Sigmoid colon (tissue), 7 donors: ENCODE data around the gene KCTD11. TPM values are rescaled to one million over a fixed set of nuclear protein-coding genes. Genes with fewer than 3 reads are reported as not detected.
A peak's percentile ranks its signal among the peaks of the same experiment; 100 is the strongest.

Experiments used
- DNase-seq: peaks from one replicate; pipeline ENCODE4 v3.0.0-alpha.2; 2019
- H3K27ac ChIP-seq, 4 donors: fragments of 200-600 bp; sonication (generic); one replicate each; pipeline ENCODE4 v1.5.1; 2016 to 2019; ENCODE audit warnings: mild to moderate bottlenecking in 1 of 4
- H3K27me3 ChIP-seq, 3 donors: fragments of 200-600 bp; sonication (generic); one replicate each; pipeline ENCODE4 v1.5.1; 2019; ENCODE audit warnings: mild to moderate bottlenecking in 1 of 3
- H3K36me3 ChIP-seq, 4 donors: fragments of 200-600 bp; sonication (generic); one replicate each; pipeline ENCODE4 v1.5.1; 2016 to 2019
- H3K4me1 ChIP-seq, 4 donors: fragments of 200-600 bp; sonication (generic); one replicate each; pipeline ENCODE4 v1.5.1; 2017 to 2019
- H3K4me3 ChIP-seq, 4 donors: fragments of 200-600 bp; sonication (generic); one replicate each; pipeline ENCODE4 v1.5.1; 2017 to 2019; ENCODE audit warnings: mild to moderate bottlenecking in 2 of 4, moderate library complexity in 1 of 4
- H3K9me3 ChIP-seq, 4 donors: fragments of 200-600 bp in 3 of 4; sonication (generic) in 3 of 4; one replicate each; pipeline versions ENCODE4 v1.5.1 to v1.6.1; 2013 to 2019
- EP300 ChIP-seq, 4 donors: sonication (generic); formaldehyde crosslinking; IDR thresholded peaks; one replicate each; pipeline ENCODE4 v1.6.1; 2017; ENCODE audit warnings: antibody characterized with exemption in 4 of 4
- POLR2A ChIP-seq, 2 donors: fragments of 450-650 bp; IDR thresholded peaks; one replicate each; pipeline ENCODE4 v1.6.1; 2016; ENCODE audit warnings: antibody characterized with exemption in 2 of 2, mild to moderate bottlenecking in 2 of 2, moderate library complexity in 2 of 2
- POLR2AphosphoS5 ChIP-seq, 4 donors: sonication (generic); formaldehyde crosslinking; IDR thresholded peaks; one replicate each; pipeline ENCODE4 v1.6.1; 2017; ENCODE audit warnings: antibody characterized with exemption in 4 of 4
- WGBS, 2 donors: extraction: QIAGEN DNeasy Blood & Tissue Kit; methylation state at CpG; one replicate each; pipeline ENCODE4 v1.1.7; 2013; 5-methylcytosine and 5-hydroxymethylcytosine counted together
- intact Hi-C: fragments of 100-400 bp; cut with DNase I; formaldehyde crosslinking; loops from one replicate; pipeline ENCODE4 v1.15.1; 2023
- polyA plus RNA-seq, 3 donors: library from polyadenylated mRNA; stranded (reverse); fragments of 200-250 nt; gene quantifications; one replicate each; pipeline ENCODE4 v1.2.3, GENCODE V29; 2013
- total RNA-seq, 4 donors: library from RNA; depleted of rRNA; stranded (reverse); fragments of >200 nt; gene quantifications; one replicate each; pipeline ENCODE4 v1.1.0, GENCODE V29; 2016
- TF ChIP-seq, protein P1 (sequence below), 4 experiments: fragments of 450-650 bp in 3 of 4; fragments of 200-600 bp in 1 of 4; IDR thresholded peaks; one replicate each; pipeline ENCODE4 v1.5.1; 2016 to 2019; ENCODE audit warnings: antibody characterized with exemption in 4 of 4, mild to moderate bottlenecking in 3 of 4, moderate library complexity in 2 of 4
- donor health status: healthy with polysubstance abuse.
- donor health status: Bipolar disorder and iron deficiency.
- donor health status: healthy.

KCTD11 gene
- total RNA-seq (1 to 10 TPM; 4.4 to 6.4 (median 5.5) TPM), polyA plus RNA-seq (10 to 100 TPM in 1 of 3 donors, 1 to 10 TPM in 2; 6.2 to 11.7 (median 9.0) TPM)

DNA sequence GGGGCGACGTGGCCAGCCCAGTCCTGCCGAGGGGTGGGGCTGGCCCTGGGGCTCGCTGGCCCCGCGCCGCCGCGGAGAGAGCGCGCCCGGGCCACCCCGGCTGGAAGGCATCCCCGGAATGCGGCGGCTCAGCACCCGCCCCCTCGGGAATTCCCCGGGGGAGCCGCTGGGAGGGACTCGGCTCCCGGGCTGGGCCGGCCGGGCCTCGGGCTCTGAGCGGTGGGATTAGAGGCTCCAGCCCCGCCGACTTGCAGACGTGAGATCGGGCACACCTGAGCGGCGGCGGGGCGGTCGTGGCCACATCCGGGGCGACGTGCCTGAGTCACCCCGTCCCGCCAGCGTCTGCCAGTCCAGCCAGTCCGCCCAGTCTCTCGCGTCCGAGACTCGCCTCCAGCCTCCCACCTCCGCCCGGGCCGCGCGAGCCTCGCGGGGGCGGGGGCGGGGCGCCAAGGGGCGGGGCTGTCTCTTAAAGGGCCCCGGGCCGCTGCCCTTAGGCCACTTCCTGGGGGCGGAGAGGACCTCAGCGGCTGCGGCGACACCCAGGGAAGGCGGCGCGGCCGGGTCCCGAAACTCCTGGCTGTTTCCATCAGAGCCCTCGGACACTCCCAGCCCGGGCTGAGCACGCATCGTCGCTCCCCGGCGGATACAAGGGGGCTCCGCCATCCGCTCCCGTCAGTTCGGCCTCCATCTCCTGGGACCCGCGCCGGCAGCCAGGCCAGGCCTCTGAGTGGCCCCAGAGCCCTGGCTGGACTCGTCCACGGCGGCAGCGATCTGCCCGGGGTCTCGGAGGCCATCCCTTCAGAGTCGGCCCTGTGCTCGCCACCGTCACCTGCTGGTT lies at the start of gene KCTD11:
TSS of gene KCTD11 (plus strand) at position 498 of the 838 bp plus-strand sequence.
- no peaks in the 10 kb centered on the region for H3K36me3 ChIP-seq
- peak; percentile 95 for DNase-seq
- H3K4me1 ChIP-seq = peaks cover 0 to 66% (median 50%) of the 10 kb centered on the region in 4 donors
- TF ChIP-seq POLR2AphosphoS5 (IDR thresholded peaks at IDR 0.05) (peak in 3 of 4 donors; percentile 70 to 73 (median 72)), EP300 (IDR thresholded peaks at IDR 0.05) (peak in 1 of 4 donors; percentile 23), POLR2A (IDR thresholded peaks at IDR 0.05) (peak; percentile 36 to 53)
- TF ChIP-seq, protein P1, sequence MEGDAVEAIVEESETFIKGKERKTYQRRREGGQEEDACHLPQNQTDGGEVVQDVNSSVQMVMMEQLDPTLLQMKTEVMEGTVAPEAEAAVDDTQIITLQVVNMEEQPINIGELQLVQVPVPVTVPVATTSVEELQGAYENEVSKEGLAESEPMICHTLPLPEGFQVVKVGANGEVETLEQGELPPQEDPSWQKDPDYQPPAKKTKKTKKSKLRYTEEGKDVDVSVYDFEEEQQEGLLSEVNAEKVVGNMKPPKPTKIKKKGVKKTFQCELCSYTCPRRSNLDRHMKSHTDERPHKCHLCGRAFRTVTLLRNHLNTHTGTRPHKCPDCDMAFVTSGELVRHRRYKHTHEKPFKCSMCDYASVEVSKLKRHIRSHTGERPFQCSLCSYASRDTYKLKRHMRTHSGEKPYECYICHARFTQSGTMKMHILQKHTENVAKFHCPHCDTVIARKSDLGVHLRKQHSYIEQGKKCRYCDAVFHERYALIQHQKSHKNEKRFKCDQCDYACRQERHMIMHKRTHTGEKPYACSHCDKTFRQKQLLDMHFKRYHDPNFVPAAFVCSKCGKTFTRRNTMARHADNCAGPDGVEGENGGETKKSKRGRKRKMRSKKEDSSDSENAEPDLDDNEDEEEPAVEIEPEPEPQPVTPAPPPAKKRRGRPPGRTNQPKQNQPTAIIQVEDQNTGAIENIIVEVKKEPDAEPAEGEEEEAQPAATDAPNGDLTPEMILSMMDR (IDR thresholded peaks at IDR 0.05) = no peak
- peak within 1 kb of the TSS; percentile 93 to 100 (median 98) for H3K27ac ChIP-seq
- WGBS, 2 donors = 1 to 2% methylated on average over 91 of the region's 91 CpGs
- peak within 1 kb of the TSS; percentile 71 to 91 (median 86) for H3K4me3 ChIP-seq
- no peaks in the 10 kb centered on the region for H3K9me3 ChIP-seq
- H3K27me3 ChIP-seq = no peaks in the 10 kb centered on the region
- intact Hi-C loops = loop anchor here (1.0 to 2.0 kb wide), 3 partner anchors 71 to 237 kb away; partner anchors contain the start of genes POLR2A and SLC2A4

DNA sequence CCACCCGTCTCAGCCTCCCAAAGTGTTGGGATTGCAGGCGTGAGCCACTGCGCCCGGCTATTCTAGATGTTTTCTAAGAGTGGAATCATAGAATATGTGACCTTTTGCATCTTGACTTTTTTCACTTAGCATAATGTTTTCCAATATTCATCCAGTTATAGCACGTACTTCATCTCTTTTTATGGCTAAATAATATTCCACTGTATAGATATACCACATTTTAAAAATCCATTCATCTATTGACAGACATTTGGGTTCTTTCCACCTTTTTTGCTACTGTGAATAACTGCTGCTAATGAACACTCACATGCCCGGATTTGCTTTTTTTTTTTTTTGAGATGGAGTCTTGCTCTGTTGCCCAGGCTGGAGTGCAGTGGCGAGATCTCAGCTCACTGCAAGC lies 47.8 kb upstream of the KCTD11 start:
- Histone ChIP-seq H3K27ac (no peak overlapping the region), H3K36me3 (no peaks in the 10 kb centered on the region), H3K9me3 (no peaks in the 10 kb centered on the region), H3K4me1 (peaks cover 0 to 18% (median 9%) of the 10 kb centered on the region in 4 donors), H3K4me3 (no peak overlapping the region), H3K27me3 (no peaks in the 10 kb centered on the region)
- no peak for TF ChIP-seq POLR2AphosphoS5 (IDR thresholded peaks at IDR 0.05)
- TF ChIP-seq, protein P1 (IDR thresholded peaks at IDR 0.05) = no peak
- TF ChIP-seq EP300 (IDR thresholded peaks at IDR 0.05) = no peak
- no peak for TF ChIP-seq POLR2A (IDR thresholded peaks at IDR 0.05)
- 97% methylated on average over 7 of the region's 7 CpGs for WGBS, 2 donors
- intact Hi-C loops = loop anchor here (5.0 kb wide), 1 partner anchor 42 kb away; the partner anchor contains the start of gene CLDN7
- no peak for DNase-seq

DNA sequence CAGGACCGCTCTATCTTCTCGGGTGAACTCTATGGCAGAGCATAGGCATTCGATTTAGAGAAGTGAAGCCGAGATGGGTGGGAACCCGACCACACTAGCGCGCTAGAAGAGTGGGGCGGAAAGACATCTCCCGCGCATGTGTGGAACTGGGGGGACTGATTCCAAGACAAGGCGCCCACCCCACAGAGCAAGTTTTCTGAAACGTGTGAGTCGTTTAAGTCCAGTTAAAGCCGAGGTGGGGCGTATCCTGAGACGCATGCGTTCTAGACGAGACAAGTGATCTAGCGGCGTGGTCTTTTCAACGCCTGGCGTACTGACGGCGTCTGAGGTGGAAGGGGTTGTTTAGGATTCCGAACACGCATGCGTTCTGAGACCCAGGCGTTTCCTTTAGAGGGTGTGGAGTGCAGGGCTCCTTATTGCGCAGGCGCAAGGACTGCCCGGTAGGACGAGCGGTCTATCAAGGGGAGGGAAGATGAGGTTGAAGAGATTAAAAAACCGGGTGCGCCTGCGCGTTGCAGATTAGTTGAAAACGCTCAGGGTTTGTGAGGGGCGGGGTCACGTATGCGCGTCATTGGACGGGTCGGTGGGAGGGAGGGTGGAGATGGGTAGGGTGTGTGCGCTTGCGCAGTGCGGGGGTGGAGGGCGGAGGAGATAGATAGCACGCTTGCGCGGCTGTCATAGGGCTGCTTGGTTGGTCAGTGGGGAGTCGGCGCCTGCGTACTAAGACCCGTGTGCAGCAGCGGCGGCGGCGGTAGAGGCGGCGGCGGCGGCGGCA lies 44.9 kb upstream of the KCTD11 start, which contains the start of gene EIF5A:
TSS of gene EIF5A (plus strand) at position 718 of the 775 bp plus-strand sequence. CDS start 2,008 bp downstream, outside the sequence.
- 0% methylated on average over 64 of the region's 64 CpGs for WGBS, 2 donors
- TF ChIP-seq, protein P1 (IDR thresholded peaks at IDR 0.05) = no peak
- TF ChIP-seq POLR2AphosphoS5 (IDR thresholded peaks at IDR 0.05) (peak; percentile 93 to 96 (median 95)), EP300 (IDR thresholded peaks at IDR 0.05) (peak in 1 of 4 donors; percentile 48), POLR2A (IDR thresholded peaks at IDR 0.05) (peak; percentile 86 to 94)
- intact Hi-C loops = loop anchor here (1.0 to 5.0 kb wide), 4 partner anchors 22 to 265 kb away; partner anchors contain the start of genes GABARAP, NEURL4, POLR2A and SLC35G6
- H3K27me3 ChIP-seq = no peaks in the 10 kb centered on the region
- peak; percentile 100 for DNase-seq
- peak within 1 kb of the TSS; percentile 66 to 100 (median 96) for H3K4me3 ChIP-seq
- no peaks in the 10 kb centered on the region for H3K9me3 ChIP-seq
- peaks cover 0 to 33% (median 27%) of the 10 kb centered on the region in 4 donors for H3K4me1 ChIP-seq
- peak within 1 kb of the TSS; percentile 99 to 100 (median 100) for H3K27ac ChIP-seq
- peaks cover 20 to 28% (median 22%) of the 10 kb centered on the region in 4 donors for H3K36me3 ChIP-seq
